CD14-positive monocyte (primary cell): ENCODE results near the gene EDRF1. TPM values are rescaled to one million over a fixed set of nuclear protein-coding genes. Genes with fewer than 3 reads are reported as not detected.

Source experiments
- DNase-seq, 3 donors: peaks; one replicate each; pipeline ENCODE4 v3.0.0-alpha.2; 2011 to 2022
- H2AFZ ChIP-seq: 2 replicates; pipeline ENCODE4 v1.6.0; 2012; ENCODE audit warnings: mild to moderate bottlenecking, low read depth, low read length, inconsistent platforms; ENCODE audit not compliant: insufficient read depth, poor library complexity, severe bottlenecking
- H3K27ac ChIP-seq, 2 donors: 1 replicate in 1 of 2; 2 replicates in 1 of 2; pipeline ENCODE4 v1.5.1; 2012 to 2013; ENCODE audit warnings: low read length in 2 of 2, control low read depth in 1 of 2, inconsistent platforms in 1 of 2, low read depth in 1 of 2, mild to moderate bottlenecking in 1 of 2
- H3K27me3 ChIP-seq, 2 donors: one replicate each; pipeline versions ENCODE4 v1.6.0 to v1.6.1; 2011 to 2013; ENCODE audit warnings: low read length in 2 of 2; ENCODE audit not compliant: control insufficient read depth in 2 of 2, insufficient read depth in 2 of 2
- H3K36me3 ChIP-seq, 2 donors: replicated peaks in 1 of 2; 1 replicate in 1 of 2; 2 replicates in 1 of 2; pipeline versions ENCODE4 v1.5.1 to v1.6.1; 2012 to 2013; ENCODE audit warnings: low read length in 2 of 2, control low read depth in 1 of 2, inconsistent platforms in 1 of 2, mild to moderate bottlenecking in 1 of 2; ENCODE audit not compliant: insufficient read depth in 2 of 2, control insufficient read depth in 1 of 2
- H3K4me1 ChIP-seq, 2 donors: 1 replicate in 1 of 2; 2 replicates in 1 of 2; pipeline versions ENCODE4 v1.5.1 to v1.6.1; 2012 to 2013; ENCODE audit warnings: low read length in 2 of 2, control low read depth in 1 of 2, inconsistent platforms in 1 of 2, mild to moderate bottlenecking in 1 of 2, moderate library complexity in 1 of 2; ENCODE audit not compliant: insufficient read depth in 2 of 2, control insufficient read depth in 1 of 2
- H3K4me2 ChIP-seq: replicated peaks from 2 replicates; pipeline ENCODE3; 2012; ENCODE audit warnings: low read length, moderate library complexity, mild to moderate bottlenecking; ENCODE audit not compliant: poor library complexity, severe bottlenecking; ENCODE audit errors: extremely low read depth
- H3K4me3 ChIP-seq, 3 experiments: fragments of 200-600 bp in 1 of 3; sonication (generic) in 1 of 3; replicated peaks in 1 of 3; 1 replicate in 2 of 3; 2 replicates in 1 of 3; pipeline ENCODE4 v1.5.1; 2011 to 2013; ENCODE audit warnings: low read length in 3 of 3, mild to moderate bottlenecking in 3 of 3, control low read depth in 2 of 3, low read depth in 2 of 3, inconsistent platforms in 1 of 3, moderate library complexity in 1 of 3
- H3K79me2 ChIP-seq: 2 replicates; pipeline ENCODE4 v1.6.0; 2012; ENCODE audit warnings: mild to moderate bottlenecking, control low read depth, inconsistent platforms, low read length, moderate library complexity; ENCODE audit not compliant: insufficient read depth
- H3K9ac ChIP-seq: 2 replicates; pipeline ENCODE4 v1.6.0; 2017; ENCODE audit warnings: low read length, mild to moderate bottlenecking; ENCODE audit not compliant: insufficient read depth, poor library complexity, severe bottlenecking
- H3K9me3 ChIP-seq, 2 donors: replicated peaks in 1 of 2; 1 replicate in 1 of 2; 2 replicates in 1 of 2; pipeline versions ENCODE4 v1.5.1 to v1.6.1; 2012 to 2013; ENCODE audit warnings: low read length in 2 of 2, control low read depth in 1 of 2; ENCODE audit not compliant: control insufficient read depth in 1 of 2, insufficient read depth in 1 of 2
- H4K20me1 ChIP-seq: 2 replicates; pipeline ENCODE4 v1.6.0; 2012; ENCODE audit warnings: mild to moderate bottlenecking, low read length, control low read depth, moderate library complexity; ENCODE audit not compliant: insufficient read depth
- H3K27ac Mint-ChIP-seq, 7 donors: one replicate each; pipeline ENCODE4 v1.8.0; 2020; ENCODE audit warnings: mild to moderate bottlenecking in 7 of 7, mixed read lengths in 7 of 7, moderate library complexity in 6 of 7, inconsistent platforms in 2 of 7
- H3K27me3 Mint-ChIP-seq, 3 donors: one replicate each; pipeline ENCODE4 v1.8.0; 2021 to 2022; ENCODE audit warnings: low read depth in 3 of 3, mild to moderate bottlenecking in 3 of 3, mixed read lengths in 3 of 3, moderate library complexity in 3 of 3, inconsistent platforms in 1 of 3
- H3K36me3 Mint-ChIP-seq, 2 donors: one replicate each; pipeline ENCODE4 v1.8.0; 2020; ENCODE audit warnings: mixed read lengths in 2 of 2, inconsistent platforms in 1 of 2, mild to moderate bottlenecking in 1 of 2
- H3K4me1 Mint-ChIP-seq: one replicate; pipeline ENCODE4 v1.8.0; 2020; ENCODE audit warnings: mild to moderate bottlenecking, mixed read lengths
- H3K4me3 Mint-ChIP-seq, 2 donors: one replicate each; pipeline ENCODE4 v1.8.0; 2020; ENCODE audit warnings: mild to moderate bottlenecking in 2 of 2, mixed read lengths in 2 of 2, moderate library complexity in 1 of 2
- H3K9me3 Mint-ChIP-seq, 7 donors: one replicate each; pipeline ENCODE4 v1.8.0; 2020 to 2022; ENCODE audit warnings: mixed read lengths in 7 of 7, mild to moderate bottlenecking in 6 of 7, moderate library complexity in 6 of 7, inconsistent platforms in 2 of 7
- CTCF ChIP-seq: fragments of 200-600 bp; IDR thresholded peaks from one replicate; pipeline ENCODE4 v1.8.0; 2022; ENCODE audit warnings: antibody characterized with exemption, mild to moderate bottlenecking
- WGBS: methylation state at CpG from one replicate; pipeline ENCODE4 v1.1.5; 2013; ENCODE audit warnings: missing lambda C conversion rate; ENCODE audit not compliant: insufficient coverage; 5-methylcytosine and 5-hydroxymethylcytosine counted together
- intact Hi-C, 2 donors: fragments of 100-400 bp; cut with micrococcal nuclease; formaldehyde crosslinking; loops; one replicate each; pipeline versions ENCODE4 v1.15.0 to v1.15.1; 2023
- polyA plus RNA-seq, 3 donors: library from polyadenylated mRNA; depleted of rRNA in 1 of 3; unstranded in 2 of 3; stranded (reverse) in 1 of 3; fragments of 300-500 nt in 2 of 3; fragments of >200 nt in 1 of 3; fragmentation: Illumina TruSeq in 2 of 3; gene quantifications; 1 replicate in 2 of 3; 2 replicates in 1 of 3; pipeline ENCODE4 v1.2.3, GENCODE V29; 2012 to 2021

The EDRF1 gene
- polyA plus RNA-seq, 3 donors: 4.6 to 21.4 (median 5.3) TPM

GRCh38 chr10:125766511-125766910, 47.0 kb downstream of the EDRF1 start:
- Histone ChIP-seq H3K9ac (no peak overlapping the region), H3K79me2 (no peaks in the 10 kb centered on the region), H4K20me1 (no peaks in the 10 kb centered on the region), H3K4me3 (no peak overlapping the region), H3K4me2 (no peak overlapping the region), H2AFZ (no peak overlapping the region), H3K9me3 (no peaks in the 10 kb centered on the region), H3K27me3 (no peaks in the 10 kb centered on the region), H3K4me1 (no peaks in the 10 kb centered on the region), H3K36me3 (peaks cover 44 to 67% of the 10 kb centered on the region in 2 donors), H3K27ac (no peak overlapping the region)
- H3K27me3 Mint-ChIP-seq: no peaks in the 10 kb centered on the region
- H3K4me1 Mint-ChIP-seq: no peaks in the 10 kb centered on the region
- no peak for TF ChIP-seq CTCF
- H3K9me3 Mint-ChIP-seq: no peaks in the 10 kb centered on the region
- H3K4me3 Mint-ChIP-seq: no peak overlapping the region
- DNase-seq: no peak
- H3K27ac Mint-ChIP-seq: no peak overlapping the region
- peaks cover 55 to 67% of the 10 kb centered on the region in 2 donors for H3K36me3 Mint-ChIP-seq
- intact Hi-C loops: no loop called here
- no CpG with 5 or more reads among the region's 4 CpGs for WGBS

GRCh38 chr10:125768219-125768855, 48.8 kb downstream of the EDRF1 start:
- Histone ChIP-seq H3K4me1 (no peaks in the 10 kb centered on the region), H3K4me3 (no peak overlapping the region), H3K9me3 (no peaks in the 10 kb centered on the region), H2AFZ (no peak overlapping the region), H3K9ac (no peak overlapping the region), H4K20me1 (no peaks in the 10 kb centered on the region), H3K36me3 (peaks cover 27 to 49% of the 10 kb centered on the region in 2 donors), H3K27ac (no peak overlapping the region), H3K27me3 (no peaks in the 10 kb centered on the region), H3K4me2 (no peak overlapping the region), H3K79me2 (no peaks in the 10 kb centered on the region)
- H3K27ac Mint-ChIP-seq: no peak overlapping the region
- no peak for TF ChIP-seq CTCF
- H3K27me3 Mint-ChIP-seq: peaks cover 0 to 2% (median 1%) of the 10 kb centered on the region in 3 donors
- H3K4me3 Mint-ChIP-seq: no peak overlapping the region
- no peak for DNase-seq
- H3K9me3 Mint-ChIP-seq: peaks cover 0 to 3% (median 0%) of the 10 kb centered on the region in 7 donors
- WGBS: 100% methylated on average over 1 of the region's 4 CpGs
- peaks cover 44 to 50% of the 10 kb centered on the region in 2 donors for H3K36me3 Mint-ChIP-seq
- no peaks in the 10 kb centered on the region for H3K4me1 Mint-ChIP-seq
- intact Hi-C loops: no loop called here
